HG03354 (cell line): ENCODE results near the gene SERPINA9.
"Not testable (repeated sequence)": the region's sequence is repeated elsewhere in the genome, so short reads cannot be mapped to it uniquely, and the experiment has no call there.

Source experiments
- ATAC-seq: cut with Tn5 transposase; IDR thresholded peaks from one replicate; pipeline ENCODE4 v1.9.1; 2021; ENCODE audit warnings: mild to moderate bottlenecking; ENCODE audit not compliant: unreplicated experiment, poor library complexity, severe bottlenecking

SERPINA9 gene

DNA sequence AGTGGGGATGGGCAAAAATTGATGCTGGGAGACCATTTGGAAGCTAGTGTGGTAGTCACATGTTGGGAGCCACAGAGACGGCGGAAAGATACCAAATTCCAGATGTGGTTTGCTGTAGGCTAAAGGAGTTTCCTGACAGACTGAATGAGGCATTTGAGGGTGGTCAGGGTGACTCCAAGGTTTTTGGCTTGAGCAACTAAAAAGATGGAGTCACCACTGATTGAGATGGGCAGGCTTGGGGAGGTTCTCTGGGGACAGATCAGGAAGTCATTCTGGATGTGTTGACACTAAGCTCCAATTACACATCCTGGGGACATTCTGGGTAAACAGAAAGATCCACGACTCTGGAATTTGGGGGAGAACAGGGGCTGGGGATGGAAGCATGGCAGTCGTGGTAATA, 15.5 kb upstream of the SERPINA9 start:
- ATAC-seq, result no peak

DNA sequence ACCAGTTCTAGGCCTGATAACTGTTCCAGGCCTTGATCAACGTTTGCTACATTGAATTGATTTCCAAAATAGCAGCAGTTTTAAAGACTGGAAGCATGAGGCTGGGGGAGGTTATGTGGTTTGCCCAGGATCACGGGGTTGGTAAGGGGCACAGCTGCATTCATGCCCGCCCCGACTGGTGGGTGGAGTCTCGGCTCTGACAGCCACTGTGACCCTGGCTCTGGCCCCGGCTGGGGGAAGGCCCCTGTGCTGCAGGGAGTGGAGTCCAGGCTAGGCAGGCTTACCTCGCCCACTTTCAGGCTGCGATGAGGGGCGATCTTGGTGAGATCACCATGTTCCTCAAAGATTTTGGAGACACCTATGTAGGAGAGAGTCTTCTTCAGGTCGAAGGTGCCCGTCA, 13.3 kb upstream of the SERPINA9 start:
- ATAC-seq, result no peak

DNA sequence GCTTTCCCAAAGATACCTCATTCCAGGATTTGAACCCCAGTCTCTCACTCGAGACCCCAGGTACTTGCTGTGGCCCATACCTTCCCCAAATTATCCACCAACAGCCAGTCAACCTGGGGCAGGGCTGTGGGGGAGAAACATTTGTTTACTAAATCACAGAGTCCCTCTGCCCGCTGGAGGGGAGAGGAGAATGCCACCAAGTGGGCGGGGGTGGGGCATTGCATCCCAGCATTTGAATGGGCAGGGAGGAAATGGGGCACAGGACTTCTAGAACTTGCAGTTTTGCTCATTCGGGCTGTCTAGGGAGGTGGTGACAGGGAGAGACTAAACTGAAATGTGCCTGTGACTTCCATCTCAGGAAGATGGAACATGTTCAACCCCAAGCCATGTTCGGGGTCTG, 10.9 kb upstream of the SERPINA9 start:
- ATAC-seq, result no peak

DNA sequence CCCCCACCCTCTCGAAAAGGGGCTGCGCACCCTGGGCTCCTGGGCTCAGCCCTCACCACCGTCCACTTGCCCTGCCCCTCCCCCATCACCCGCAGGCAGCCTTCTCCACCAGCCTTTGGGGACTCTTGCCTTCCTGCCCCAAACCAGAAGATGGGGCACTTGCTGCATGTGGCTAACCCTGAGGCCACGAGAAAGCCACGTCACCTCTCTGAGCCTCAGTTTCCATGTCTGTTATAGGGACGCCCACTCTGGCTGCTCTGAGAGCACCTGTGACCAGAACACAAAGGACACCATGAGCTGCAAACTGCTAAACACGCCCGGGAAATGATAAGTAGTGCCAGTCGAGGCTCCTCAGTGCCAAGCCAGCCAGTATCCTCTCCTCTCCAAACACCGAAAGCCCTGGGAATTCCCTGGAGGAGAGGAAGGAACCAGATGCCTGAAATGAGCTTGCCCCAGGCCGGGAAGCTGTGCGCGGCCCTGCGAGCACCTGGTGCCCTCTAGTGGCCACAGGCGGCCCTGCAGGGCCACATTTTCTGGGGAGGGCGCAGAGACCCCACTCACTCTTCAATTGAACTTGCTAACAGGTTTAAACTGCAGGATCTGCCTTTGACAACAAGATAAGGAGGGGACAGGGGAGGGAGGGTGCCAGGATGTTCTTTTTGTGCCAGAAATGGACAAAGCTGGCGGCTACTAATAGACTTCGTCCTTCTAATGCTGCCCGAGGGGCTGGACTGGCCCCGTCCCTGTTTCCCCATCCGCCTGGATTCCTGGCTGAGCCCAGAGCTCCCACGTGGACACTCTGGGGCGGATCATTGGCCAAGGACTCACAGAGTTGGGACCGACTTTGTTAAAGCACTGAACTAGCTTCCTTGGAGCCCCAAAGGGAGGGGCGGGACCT, 10.2 kb upstream of the SERPINA9 start:
- ATAC-seq, result no peak

DNA sequence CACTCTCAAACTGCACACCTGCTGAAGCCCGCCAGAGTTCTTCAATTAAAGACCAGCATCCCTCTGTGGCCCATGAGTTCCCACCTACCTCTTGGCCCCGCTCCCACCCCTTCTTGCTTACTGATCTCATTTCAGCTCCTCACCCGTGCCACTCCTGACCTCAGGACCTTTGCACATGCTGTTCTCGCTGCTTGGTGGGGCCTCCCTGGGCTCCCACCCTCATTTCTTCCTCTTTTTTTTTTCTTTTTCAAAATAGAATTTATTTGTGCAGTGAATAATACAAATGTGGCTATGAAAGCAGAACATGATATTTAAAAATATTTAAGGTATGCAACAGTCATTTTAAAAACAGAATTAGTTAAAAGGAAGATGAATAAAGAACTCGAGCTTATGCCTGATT, 8.5 kb upstream of the SERPINA9 start:
- no peak for ATAC-seq

DNA sequence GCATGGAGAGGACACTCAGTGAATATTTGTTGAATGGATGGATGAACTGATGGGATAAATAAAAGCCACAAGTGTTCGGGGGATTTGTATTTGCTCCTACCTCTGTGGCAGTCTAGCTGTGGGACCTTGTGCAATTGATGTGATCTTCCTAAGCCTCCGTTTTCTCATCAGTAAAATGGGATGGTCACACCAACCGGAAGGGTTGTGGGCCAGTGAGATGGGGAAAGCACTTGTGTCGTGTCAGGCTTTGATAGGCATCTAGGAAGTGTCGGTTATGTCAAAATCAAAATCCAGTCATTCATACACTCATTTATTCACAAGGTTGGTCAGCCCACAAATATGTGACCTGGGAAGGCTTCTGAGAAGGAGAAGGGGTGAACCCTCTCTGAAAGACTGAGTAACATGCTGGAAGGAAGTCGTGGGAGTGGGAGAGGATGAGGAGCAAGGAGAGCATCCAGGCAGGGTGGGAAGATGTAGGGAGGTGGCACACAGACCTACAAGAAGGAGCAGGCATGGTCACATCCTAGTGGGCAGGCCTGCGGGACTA, 7.8 kb upstream of the SERPINA9 start:
- ATAC-seq, result no peak

DNA sequence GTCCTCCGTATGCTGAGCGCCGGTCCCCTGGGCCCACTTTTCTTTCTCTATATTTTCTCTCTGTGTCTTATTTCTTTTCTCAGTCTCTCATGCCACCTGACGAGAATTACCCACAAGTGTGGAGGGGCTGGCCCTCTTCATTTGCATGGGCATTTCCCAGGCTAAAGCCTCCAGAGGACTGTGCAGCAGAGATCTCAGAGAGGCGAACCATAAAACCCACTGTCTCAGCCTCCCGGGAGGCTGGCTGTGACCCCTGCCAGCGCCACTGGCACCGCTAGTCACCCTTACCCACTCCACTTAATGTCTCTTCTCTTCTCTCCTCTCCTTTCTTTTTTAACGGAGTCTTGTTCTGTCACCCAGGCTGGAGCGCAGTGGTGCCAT, 7.1 kb upstream of the SERPINA9 start:
- no peak for ATAC-seq

DNA sequence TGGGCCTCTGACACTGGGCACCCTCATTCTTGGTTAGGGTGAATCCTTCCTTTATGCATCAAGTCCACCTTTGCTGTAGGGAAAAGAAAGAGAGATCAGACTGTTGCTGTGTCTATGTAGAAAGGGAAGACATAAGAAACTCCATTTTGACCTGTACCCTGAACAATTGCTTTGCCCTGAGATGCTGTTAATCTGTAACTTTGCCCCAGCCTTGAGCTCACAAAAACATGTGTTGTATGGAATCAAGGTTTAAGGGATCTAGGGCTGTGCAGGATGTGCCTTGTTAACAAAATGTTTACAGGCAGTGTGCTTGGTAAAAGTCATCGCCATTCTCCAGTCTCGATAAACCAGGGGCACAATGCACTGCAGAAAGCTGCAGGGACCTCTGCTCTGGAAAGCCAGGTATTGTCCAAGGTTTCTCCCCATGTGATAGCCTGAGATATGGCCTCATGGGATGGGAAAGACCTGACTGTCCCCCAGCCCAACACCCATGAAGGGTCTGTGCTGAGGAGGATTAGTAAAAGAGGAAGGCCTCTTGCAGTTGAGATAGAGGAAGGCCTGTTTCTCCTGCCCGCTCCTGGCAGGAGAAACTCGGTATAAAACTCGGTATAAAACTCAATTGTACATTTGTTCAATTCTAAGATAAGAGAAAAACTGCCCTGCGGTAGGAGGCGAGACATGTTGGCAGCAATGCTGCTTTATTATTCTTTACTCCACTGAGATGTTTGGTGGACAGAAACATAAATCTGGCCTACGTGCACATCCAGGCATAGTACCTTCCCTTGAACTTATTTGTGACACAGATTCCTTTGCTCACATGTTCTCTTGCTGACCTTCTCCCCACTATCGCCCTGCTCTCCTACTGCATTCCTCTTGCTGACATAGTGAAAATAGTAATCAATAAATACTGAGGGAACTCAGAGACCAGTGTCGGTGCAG, 6.4 kb upstream of the SERPINA9 start:
- ATAC-seq, result not testable (repeated sequence)

DNA sequence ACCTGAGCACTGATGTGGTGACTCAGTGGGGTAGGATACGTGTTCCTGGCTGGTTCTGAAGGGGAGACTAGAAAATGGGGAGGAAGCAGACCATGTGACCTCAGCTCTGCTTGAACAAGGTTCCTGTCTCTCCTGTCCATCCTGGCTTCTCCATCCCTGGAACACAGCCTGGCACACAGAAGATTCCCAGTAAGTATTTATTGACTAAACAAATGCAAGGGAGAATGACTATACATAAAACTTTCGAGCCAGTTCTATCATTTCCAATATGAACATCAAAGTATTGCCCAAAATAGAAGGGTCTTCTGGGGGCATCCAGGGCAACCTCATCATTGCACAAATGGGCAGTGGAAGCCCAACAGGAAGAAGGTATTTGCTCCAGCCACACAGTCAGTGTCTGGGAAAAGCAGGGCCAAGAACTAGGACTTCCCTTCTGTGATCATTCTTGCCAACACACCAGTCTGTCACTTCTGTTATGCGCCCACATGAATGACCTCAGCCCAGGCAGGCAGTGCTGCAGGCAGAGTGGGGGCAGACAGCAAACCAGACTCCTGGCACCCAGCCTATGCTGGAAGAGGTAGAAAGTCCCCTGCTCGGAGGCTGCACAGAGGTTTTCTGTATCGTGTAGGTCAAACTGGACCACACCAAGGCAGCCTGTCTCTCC, 5.6 kb upstream of the SERPINA9 start:
- no peak for ATAC-seq

DNA sequence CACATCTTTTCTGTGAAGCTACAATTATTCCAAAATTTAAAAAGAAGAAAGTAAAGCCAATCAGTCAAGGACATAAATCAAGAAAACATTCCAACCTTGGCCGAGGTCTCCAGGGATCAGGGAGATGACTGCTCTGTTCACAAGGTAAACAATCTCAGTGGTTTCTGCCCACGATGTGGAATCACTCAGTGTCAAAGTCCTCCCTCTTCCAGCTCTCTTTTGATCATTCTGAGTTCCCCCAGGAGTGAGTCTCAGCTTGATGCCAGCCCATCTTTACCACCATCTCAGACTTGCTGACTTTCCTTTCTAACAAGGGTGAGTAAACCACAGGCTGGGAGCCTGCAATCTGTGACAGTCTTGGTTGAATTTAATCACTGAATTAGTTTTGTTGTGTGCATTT, 4.8 kb upstream of the SERPINA9 start:
- ATAC-seq, result no peak

DNA sequence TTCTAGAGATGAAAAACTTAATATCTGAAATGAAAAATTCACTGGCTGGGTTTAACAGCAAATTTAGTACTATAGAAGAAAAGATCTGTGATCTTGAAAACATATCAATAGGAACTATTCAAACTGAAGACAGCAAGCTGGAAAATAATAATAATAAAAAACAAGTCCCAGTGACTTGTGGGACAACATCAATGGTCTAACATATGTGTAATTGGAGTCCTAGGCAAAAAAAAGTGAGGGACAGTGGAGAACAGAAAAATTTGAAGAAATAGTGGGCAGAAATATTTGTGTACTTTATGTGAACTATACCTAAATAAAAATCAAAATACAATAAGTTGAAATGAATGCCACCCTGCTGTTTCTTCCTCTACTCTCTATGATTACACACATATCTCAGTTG, 2.4 kb upstream of the SERPINA9 start:
- no peak for ATAC-seq

DNA sequence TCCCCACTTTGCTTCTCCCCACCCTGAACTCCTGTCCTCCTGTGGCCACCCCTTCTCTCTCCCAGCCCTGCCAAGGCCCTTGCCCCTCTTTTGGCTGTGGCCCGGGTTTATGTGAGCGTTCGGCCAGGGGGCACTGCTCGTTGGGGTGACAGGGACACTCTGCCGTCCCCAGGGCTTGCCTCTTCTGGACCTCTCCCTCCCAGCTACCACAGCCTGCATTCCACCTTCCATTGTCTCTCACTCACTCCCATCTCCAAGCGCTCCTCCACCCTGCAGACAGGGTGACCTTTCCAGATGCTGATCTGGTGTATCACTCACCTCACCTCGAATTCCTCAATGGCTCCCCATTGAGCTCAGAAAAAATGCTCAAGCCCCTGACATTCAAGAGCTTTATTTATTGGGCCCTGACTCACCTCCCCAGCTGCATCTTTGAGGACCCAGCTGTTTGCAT, 1.4 kb downstream of the SERPINA9 start:
- no peak for ATAC-seq

DNA sequence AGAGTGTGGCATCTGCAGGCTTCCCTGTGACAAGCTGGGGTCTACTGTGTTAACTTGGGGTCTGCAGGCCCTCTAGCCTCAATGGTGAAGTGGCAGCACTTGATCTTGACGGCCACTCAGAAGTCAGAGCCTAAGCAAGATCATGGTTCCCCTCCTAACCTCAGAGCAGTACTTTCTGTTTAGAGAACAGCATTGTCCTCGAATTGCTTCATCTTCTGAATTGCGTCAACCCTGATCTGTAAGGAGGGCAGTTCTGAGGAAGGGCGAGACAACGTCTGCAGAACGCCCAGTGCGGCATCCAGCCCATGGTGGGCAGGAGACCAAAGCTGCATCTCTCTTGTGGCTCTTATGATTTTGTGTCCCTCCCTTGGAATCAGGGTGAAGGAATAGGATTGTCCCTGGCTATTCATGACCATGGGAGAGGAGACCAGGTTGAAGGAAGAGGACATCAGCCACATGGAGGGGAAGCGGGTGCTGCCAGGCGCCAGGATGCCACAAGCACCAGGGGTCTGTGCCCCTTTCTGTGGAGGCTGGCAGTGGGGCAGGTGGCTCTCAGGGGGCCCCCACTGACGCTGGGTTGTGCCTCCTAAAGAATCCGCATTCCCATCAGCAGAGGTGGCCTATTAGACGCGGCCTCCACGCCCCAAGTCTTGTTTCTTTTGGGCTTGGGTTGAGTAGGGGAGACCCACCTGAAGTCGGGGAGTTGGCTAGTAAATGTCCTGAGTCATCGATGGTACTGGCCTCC, 2.2 kb downstream of the SERPINA9 start:
- ATAC-seq, result no peak

DNA sequence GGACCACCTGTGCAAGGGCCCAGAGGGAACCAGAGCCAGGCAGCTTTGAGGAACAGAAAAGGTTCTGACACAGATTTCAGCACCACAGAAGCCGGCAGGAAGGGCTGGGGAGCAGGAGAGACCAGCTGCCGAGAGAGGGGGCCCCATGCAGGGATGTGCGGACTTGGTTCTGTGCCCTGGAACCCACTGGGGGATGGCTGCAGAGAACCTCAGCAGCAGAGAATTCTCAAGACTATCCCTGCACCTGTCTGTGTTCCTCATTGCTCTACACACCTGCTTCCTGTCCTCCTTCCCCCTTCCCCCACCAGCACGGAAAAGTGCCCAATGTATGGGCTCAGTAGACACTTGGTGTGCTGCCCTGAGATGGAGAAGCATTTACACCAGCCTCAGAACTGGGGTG, 3.2 kb downstream of the SERPINA9 start:
- no peak for ATAC-seq

DNA sequence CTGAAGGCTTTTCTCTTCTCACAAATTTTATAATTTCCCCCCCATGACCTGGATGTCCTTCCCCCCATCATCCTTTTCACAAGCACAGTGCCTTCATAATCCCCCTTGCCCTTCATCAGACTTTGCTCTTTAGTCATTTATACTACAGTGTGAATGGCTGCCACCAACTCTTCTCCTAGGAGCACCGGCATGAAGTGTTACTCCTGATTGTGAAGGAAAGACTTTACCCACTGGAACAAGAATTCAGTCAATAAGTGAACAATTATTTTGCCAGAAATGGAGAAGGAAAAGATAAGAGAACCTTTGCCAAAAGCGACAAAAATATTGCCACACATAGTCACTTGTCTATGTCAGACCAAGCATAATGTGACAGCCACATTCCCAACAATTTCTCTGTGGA, 5.0 kb downstream of the SERPINA9 start:
- ATAC-seq, result no peak

DNA sequence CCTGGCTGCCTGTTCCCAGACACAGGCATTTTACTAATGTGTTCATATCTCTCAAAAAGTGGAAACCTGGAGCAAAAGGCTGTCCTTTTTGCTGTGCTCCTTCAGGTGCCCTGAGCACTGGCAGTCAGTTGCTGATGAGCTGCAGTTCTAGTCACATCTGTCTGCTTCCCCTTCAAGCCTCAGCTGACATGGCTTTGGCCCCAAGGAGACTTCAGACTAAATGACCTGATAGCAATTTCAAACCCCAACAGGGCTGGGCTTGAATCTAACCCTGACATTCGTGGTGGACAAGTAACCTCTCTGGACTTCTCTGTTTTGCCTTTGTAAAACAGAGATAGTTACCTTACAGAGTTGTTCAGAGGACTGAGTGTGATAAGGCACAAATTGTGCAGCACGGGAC, 5.7 kb downstream of the SERPINA9 start:
- ATAC-seq, result no peak

DNA sequence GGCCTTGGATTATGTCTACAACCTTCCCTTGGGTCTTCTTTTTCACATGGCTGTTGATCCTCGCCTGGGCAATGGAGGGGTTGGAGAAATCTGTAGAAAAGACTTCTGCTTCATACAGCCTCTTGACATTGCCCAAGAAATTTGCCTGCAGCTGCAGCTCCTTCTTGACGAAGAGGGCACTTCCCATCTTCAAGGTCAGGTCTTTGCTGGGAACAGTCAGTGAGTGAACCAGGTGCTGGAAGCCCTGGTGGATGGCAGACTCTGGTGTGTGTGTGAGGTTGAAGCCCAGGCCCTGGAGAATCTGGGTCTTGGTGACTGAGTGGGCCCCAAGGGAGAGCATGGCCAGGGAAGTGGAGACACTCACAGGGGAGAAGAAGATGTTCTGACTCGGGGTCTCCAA, 6.7 kb downstream of the SERPINA9 start:
- no peak for ATAC-seq

DNA sequence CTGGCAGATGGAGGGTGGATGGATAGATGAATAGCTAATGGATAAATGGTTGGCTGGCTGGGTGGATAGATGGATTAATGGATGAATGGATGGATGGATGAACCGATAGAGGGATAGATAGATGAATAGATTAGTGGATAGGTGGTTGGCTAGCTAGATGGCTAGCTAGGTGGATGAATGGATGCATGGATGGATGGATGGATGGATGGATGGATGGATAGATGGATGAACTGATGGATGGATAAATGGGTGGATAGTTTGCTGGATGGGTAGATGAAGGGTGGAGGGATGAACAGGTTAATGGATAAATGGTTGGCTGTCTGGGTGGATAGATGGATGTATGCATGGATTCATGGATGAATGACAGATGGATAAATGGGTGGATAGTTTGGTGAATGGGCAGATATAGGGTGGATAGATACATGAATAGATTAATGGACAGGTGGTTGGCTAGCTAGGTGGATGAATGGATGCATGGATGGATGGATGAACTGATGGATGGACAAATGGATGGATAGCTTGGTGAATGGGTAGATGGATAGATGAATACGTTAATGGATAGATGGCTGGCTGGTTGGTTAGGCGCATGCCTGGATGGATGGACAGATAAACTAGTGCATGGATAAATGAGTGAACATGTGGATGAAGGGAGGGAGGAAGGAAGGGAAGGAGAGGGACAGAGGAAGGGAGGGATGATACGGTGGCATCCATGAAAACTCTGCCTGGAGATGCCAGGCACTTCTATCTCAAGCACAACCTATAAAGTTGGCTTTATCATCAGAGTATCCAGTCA, 8.1 kb downstream of the SERPINA9 start:
- no peak for ATAC-seq
